Loucy (cell line): Measurements from ENCODE around the gene PARD3B.

ENCODE experiments used
- CTCF ChIP-seq: fragments of 200-600 bp; sonication (generic); conservative IDR thresholded peaks from 2 replicates; pipeline ENCODE4 v1.5.1; 2014; ENCODE audit warnings: mild to moderate bottlenecking, antibody characterized with exemption, low read length
- EZH2phosphoT487 ChIP-seq: fragments of 200-600 bp; IDR thresholded peaks from 2 replicates; pipeline ENCODE4 v1.6.1; 2018; ENCODE audit warnings: antibody characterized with exemption, mild to moderate bottlenecking, moderate library complexity, borderline replicate concordance

GRCh38 chr2:205500065-205500464 is 954.8 kb downstream of the PARD3B start:
- no peak for TF ChIP-seq CTCF
- no peak for TF ChIP-seq EZH2phosphoT487
